ENCODE data around the gene RICTOR.
"Not testable (repeated sequence)": the region's sequence is repeated elsewhere in the genome, so short reads cannot be mapped to it uniquely, and the experiment has no call there.

The RICTOR gene

DNA sequence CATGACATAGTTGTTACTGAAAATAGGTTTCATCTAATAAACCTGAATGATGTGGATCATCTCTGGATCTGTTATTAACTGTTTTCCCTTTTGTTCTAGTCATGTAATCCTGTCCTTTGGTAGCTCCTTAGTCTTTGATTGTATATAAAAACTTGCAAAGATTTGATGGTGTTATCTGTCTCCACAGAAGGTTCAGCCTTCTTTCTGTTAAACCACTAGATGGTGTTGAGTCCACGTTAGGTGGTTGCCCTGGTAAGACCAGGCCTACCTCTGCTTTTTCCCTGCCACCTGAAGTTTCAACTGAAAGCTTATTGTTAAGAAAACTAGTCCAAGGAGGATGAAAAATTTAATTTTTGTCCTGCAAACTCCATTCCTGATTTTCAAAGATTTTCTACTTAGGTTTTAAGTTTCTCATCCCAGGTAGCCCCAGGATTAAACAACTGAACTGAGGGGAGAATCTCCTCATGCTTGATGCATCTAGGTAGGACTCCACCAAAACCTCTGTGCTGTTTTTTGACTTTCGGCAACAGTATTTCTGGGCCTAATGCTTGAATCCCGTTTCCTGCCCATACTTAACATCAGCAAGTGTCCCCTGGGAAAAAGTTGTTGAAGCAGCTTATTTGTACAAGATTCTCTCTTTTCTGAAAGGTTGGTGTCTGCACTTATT is 68.5 kb downstream of the RICTOR start:
- DNase-seq (ENCODE audit: low read depth), result no peak
- TF ChIP-seq, protein P1, sequence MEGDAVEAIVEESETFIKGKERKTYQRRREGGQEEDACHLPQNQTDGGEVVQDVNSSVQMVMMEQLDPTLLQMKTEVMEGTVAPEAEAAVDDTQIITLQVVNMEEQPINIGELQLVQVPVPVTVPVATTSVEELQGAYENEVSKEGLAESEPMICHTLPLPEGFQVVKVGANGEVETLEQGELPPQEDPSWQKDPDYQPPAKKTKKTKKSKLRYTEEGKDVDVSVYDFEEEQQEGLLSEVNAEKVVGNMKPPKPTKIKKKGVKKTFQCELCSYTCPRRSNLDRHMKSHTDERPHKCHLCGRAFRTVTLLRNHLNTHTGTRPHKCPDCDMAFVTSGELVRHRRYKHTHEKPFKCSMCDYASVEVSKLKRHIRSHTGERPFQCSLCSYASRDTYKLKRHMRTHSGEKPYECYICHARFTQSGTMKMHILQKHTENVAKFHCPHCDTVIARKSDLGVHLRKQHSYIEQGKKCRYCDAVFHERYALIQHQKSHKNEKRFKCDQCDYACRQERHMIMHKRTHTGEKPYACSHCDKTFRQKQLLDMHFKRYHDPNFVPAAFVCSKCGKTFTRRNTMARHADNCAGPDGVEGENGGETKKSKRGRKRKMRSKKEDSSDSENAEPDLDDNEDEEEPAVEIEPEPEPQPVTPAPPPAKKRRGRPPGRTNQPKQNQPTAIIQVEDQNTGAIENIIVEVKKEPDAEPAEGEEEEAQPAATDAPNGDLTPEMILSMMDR (conservative IDR thresholded peaks at IDR 0.05; ENCODE audit: low read depth, low read length), result peak; percentile 57
- H3K4me3 ChIP-seq (ENCODE audit: low read length), result no peak overlapping the region

DNA sequence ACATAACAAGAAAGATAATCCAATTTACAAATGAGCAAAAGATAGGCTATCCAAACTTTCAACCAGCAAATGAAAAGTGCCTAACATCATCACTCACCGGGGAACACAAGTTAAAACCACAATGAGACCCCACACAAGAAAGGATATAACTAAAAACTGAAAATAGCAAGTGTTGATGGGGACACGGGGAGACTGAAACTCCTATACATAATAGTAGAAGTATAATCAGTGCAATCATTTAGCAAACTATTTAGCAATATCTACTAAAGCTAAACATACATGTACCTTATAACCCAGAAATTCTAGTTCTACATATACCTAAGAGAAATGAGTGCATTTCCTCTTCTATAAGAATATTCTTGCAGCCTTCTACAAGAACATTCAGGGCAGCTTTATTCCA is 72.5 kb downstream of the RICTOR start:
- TF ChIP-seq, protein P1 (conservative IDR thresholded peaks at IDR 0.05; ENCODE audit: low read depth, low read length), result no peak
- no peak overlapping the region for H3K4me3 ChIP-seq (ENCODE audit: low read length)
- no peak for DNase-seq (ENCODE audit: low read depth)

DNA sequence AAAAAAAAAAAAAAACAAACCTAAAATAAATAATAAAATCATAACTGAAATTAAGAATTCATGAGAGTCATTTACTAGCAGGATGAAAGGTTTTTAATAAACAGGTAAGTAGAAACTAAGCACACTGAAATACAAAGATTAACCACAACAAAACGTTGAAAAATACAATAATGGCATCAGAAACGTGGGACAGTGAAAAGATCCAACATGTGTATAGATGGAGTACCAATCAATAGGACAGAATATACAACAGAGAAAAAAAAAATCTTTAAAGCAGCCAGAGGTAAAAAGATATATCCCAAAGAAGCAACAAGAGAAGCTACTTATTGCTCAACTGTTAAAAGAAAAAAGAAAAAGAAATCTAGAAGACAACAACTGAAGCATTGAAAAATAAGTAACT is 75.2 kb downstream of the RICTOR start:
- TF ChIP-seq, protein P1 (conservative IDR thresholded peaks at IDR 0.05; ENCODE audit: low read depth, low read length), result no peak
- DNase-seq (ENCODE audit: low read depth), result no peak
- no peak overlapping the region for H3K4me3 ChIP-seq (ENCODE audit: low read length)

DNA sequence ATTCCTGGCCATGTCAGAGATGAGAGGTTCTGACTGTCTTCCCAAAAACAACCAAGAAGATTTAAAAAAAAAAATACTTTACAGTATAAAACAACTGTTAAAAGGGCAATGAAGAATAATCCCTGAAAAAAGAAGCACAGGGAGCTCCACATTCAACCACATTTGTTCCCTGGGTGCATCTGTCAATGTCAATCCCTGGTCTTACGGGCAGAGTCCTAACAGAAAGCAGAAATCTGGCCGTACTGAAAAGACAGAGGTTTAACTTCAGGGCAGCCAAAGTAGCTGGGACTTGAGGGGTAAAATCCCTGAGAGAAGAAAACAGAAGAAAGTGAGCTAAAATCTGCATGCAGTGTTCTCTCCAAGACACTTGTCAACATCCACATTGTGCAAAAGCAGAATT is 76.6 kb downstream of the RICTOR start:
- TF ChIP-seq, protein P1 (conservative IDR thresholded peaks at IDR 0.05; ENCODE audit: low read depth, low read length), result no peak
- no peak for DNase-seq (ENCODE audit: low read depth)
- no peak overlapping the region for H3K4me3 ChIP-seq (ENCODE audit: low read length)

DNA sequence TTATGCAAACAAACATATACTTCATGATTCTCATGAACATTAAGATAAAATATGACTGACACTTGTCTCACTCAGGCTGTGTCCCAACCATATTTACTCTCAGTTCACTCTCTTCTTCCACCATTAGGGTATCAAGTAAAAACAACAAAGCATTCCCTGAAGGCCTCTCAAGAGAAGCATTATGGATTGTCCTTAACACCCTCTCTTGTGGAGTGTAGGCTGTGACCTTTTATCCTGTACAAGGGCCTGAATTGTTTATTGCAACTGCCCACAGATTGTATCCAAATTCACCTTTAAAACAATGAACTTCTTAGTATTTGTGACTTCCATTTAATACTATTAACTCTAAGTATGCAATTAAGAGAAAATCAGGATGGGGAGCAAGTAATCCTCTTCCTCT is 78.1 kb downstream of the RICTOR start:
- no peak for DNase-seq (ENCODE audit: low read depth)
- TF ChIP-seq, protein P1 (conservative IDR thresholded peaks at IDR 0.05; ENCODE audit: low read depth, low read length), result no peak

DNA sequence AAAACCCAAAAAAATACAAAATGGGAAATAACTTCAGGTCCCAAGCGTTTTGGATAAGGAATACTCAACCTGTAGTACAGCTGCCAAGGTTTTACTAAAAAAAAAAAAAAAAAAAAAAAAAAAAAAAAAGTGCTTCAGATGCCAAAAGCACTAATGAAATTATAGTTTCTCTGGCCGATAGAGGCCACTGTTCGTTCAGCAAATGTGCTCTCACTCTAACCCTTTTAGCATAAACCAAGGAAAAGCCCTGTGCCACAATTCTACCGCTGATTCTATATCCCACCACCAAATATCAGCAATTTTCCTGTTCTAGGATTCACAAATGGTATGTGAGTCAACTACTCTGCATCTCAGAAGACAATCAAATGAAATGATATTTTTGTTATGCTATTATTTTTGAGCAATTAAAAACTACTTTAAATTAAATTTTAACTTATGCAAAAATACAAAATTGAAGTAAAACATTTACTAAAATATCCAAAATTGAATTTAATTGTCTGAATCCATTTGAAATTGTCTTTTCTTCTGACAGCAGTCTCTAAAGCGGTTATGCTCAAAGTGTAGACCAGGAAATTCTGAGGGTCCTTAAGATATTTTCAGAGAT is 79.8 kb downstream of the RICTOR start:
- DNase-seq (ENCODE audit: low read depth), result peak; percentile 33
- TF ChIP-seq, protein P1 (conservative IDR thresholded peaks at IDR 0.05; ENCODE audit: low read depth, low read length), result peak; percentile 65
- no peak overlapping the region for H3K4me3 ChIP-seq (ENCODE audit: low read length)

More for the DNA sequence above, 78.1 kb downstream of the RICTOR start:
- H3K4me3 ChIP-seq (ENCODE audit: low read length), result no peak overlapping the region

DNA sequence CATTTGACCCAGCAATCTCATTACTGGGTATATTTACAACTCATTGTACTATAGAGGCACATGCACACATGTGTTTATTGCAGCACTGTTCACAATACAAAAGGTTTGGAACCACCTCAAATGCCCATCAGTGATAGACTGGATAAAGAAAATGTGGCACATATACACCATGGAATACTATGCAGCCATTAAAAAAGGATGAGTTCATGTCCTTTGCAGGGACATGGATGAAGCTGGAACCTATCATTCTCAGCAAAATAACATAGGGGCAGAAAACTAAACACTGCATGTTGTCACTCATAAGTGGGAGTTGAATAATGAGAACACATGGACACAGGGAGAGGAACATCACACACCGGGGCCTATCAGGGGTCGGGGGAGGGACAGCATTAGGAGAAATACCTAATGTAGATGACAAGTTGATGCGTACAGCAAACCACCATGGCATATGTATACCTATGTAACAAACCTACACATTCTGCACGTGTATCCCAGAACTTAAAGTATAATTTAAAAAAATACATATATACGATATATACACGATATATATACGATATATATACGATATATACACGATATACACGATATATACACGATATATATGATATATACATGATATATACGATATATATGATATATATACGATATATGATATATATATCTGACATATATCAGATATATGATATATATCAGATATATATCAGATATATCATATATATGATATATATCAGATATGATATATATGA is 84.1 kb downstream of the RICTOR start:
- not testable (repeated sequence) for H3K4me3 ChIP-seq (ENCODE audit: low read length); DNase-seq (ENCODE audit: low read depth)
